HepG2 (cell line): Measurements from ENCODE around the gene EFNA2. TPM values are rescaled to one million over a fixed set of nuclear protein-coding genes. Genes with fewer than 3 reads are reported as not detected.

Source experiments
- ATAC-seq: fragments of 200-7000 bp; cut with Tn5 transposase; 3 replicates; pipeline ENCODE4 v1.9.1; 2020; ENCODE audit warnings: mild to moderate bottlenecking, moderate library complexity
- BruUV-seq: library from RNA; stranded (reverse); fragments of 400-500 nt; replicated peaks from 2 replicates; lab custom pipeline; 2021; lab: Mats Ljungman, UMichigan
- CTCF ChIA-PET: fragments of 300-600 bp; formaldehyde crosslinking; extraction: SDS; loops from one replicate; lab custom pipeline; 2021; ENCODE audit warnings: low total read pairs, inconsistent platforms, low intra/inter-chr PET ratio; lab: Yijun Ruan, JAX
- POLR2A ChIA-PET: fragments of 350-600 bp; sonication (Branson Sonifier 250); formaldehyde crosslinking; loops from one replicate; lab custom pipeline; 2020; ENCODE audit warnings: antibody characterized with exemption, inconsistent platforms; lab: Yijun Ruan, JAX
- DNase-seq: peaks from one replicate; pipeline ENCODE4 v3.0.0-alpha.2; 2015; ENCODE audit warnings: low spot score
- FAIRE-seq: peaks from 3 replicates; lab custom pipeline; 2011; peaks lifted over from hg19 to GRCh38; lab: Jason Lieb, UNC
- H2AFZ ChIP-seq: one replicate; pipeline ENCODE4 v1.6.1; 2011; ENCODE audit warnings: low read length, inconsistent platforms
- H3K27ac ChIP-seq: fragments of 300-600 bp; 3 replicates; pipeline ENCODE4 v1.8.0; 2011; ENCODE audit warnings: mixed run types, mild to moderate bottlenecking, mixed read lengths, low read length, inconsistent platforms; ENCODE audit not compliant: insufficient read depth; ENCODE audit errors: extremely low read length
- H3K27me3 ChIP-seq, 2 experiments: fragments of 200-600 bp in 1 of 2; 2 replicates in 1 of 2; 3 replicates in 1 of 2; pipeline versions ENCODE4 v1.6.0 to v1.8.0; 2011; ENCODE audit warnings: low read length in 2 of 2, mild to moderate bottlenecking in 2 of 2, moderate library complexity in 2 of 2, inconsistent platforms in 1 of 2; ENCODE audit not compliant: insufficient read depth in 2 of 2, control insufficient read depth in 1 of 2
- H3K36me3 ChIP-seq, 2 experiments: fragments of 200-600 bp in 1 of 2; replicated peaks in 1 of 2; 2 replicates in 1 of 2; 3 replicates in 1 of 2; pipeline versions ENCODE4 v1.5.1 to v1.8.0; 2011; ENCODE audit warnings: low read length in 2 of 2, inconsistent platforms in 1 of 2; ENCODE audit not compliant: insufficient read depth in 2 of 2, control insufficient read depth in 1 of 2
- H3K4me1 ChIP-seq: 2 replicates; pipeline ENCODE4 v1.5.1; 2012; ENCODE audit warnings: low read length, inconsistent platforms; ENCODE audit not compliant: insufficient read depth
- H3K4me2 ChIP-seq: 2 replicates; pipeline ENCODE4 v1.6.0; 2011; ENCODE audit warnings: low read depth, low read length, inconsistent platforms
- H3K4me3 ChIP-seq, 3 experiments: fragments of 200-600 bp in 1 of 3; sonication (generic), shearing (Covaris generic) in 1 of 3; replicated peaks in 1 of 3; 2 replicates each; pipeline ENCODE4 v1.5.1; 2011 to 2016; ENCODE audit warnings: low read length in 3 of 3, inconsistent platforms in 2 of 3, low read depth in 2 of 3, mild to moderate bottlenecking in 2 of 3, control low read depth in 1 of 3, mixed read lengths in 1 of 3; ENCODE audit not compliant: insufficient read depth in 1 of 3
- H3K79me2 ChIP-seq: one replicate; pipeline ENCODE4 v1.6.1; 2011; ENCODE audit warnings: low read length, inconsistent platforms; ENCODE audit not compliant: insufficient read depth
- H3K9ac ChIP-seq: 2 replicates; pipeline ENCODE4 v1.6.0; 2011; ENCODE audit warnings: mild to moderate bottlenecking, low read depth, low read length, inconsistent platforms; ENCODE audit not compliant: insufficient read depth
- H3K9me3 ChIP-seq: 2 replicates; pipeline ENCODE4 v1.5.1; 2012; ENCODE audit warnings: mild to moderate bottlenecking, low read length
- H4K20me1 ChIP-seq: 2 replicates; pipeline ENCODE4 v1.6.0; 2011; ENCODE audit warnings: inconsistent platforms, mild to moderate bottlenecking, low read length, moderate library complexity; ENCODE audit not compliant: insufficient read depth
- AGO1 ChIP-seq: fragments of 200-400 bp; formaldehyde crosslinking; IDR thresholded peaks from 2 replicates; pipeline ENCODE4 v1.6.1; 2017; ENCODE audit warnings: mild to moderate bottlenecking, low read depth, low read length, moderate library complexity; ENCODE audit not compliant: poor library complexity, severe bottlenecking
- PCBP1 ChIP-seq: fragments of 200-400 bp; formaldehyde crosslinking; IDR thresholded peaks from 2 replicates; pipeline ENCODE4 v1.6.1; 2017; ENCODE audit warnings: mild to moderate bottlenecking, low read depth, low read length, borderline replicate concordance
- ZXDC ChIP-seq: sonication (generic); formaldehyde crosslinking; IDR thresholded peaks from 2 replicates; pipeline ENCODE4 v1.5.0; 2020; ENCODE audit warnings: mild to moderate bottlenecking, missing genetic modification reagents
- WGBS: methylation state at CpG from one replicate; pipeline ENCODE4 v1.1.6; 2017; ENCODE audit warnings: low lambda C conversion rate; 5-methylcytosine and 5-hydroxymethylcytosine counted together
- in situ Hi-C: cut with HindIII; loops from 2 replicates; pipeline ENCODE4 v1.10.0; 2017; ENCODE audit warnings: low pct_unique_long_range_greater_than_20kb; ENCODE audit not compliant: extremely low pct_ligation_motif_present
- intact Hi-C: fragments of 100-400 bp; cut with micrococcal nuclease; formaldehyde crosslinking; loops from one replicate; pipeline ENCODE4 v1.10.0; 2022; ENCODE audit not compliant: unreplicated experiment
- polyA plus RNA-seq, 8 experiments: library from polyadenylated mRNA; depleted of rRNA in 3 of 8; stranded (reverse) in 7 of 8; unstranded in 1 of 8; fragments of >200 nt; fragmentation: Illumina TruSeq in 4 of 8; extraction: Trizol in 4 of 8; gene quantifications; 2 replicates each; pipeline versions ENCODE4 v1.2.1 to v1.2.3, GENCODE V29; 2011 to 2016; ENCODE audit warnings: low read depth in 4 of 8, missing spikeins in 1 of 8, mixed read lengths in 1 of 8; ENCODE audit not compliant: insufficient read depth in 1 of 8
- total RNA-seq, 5 experiments: library from RNA; depleted of rRNA; stranded (reverse); fragments of >200 nt; fragmentation: Illumina TruSeq; extraction: Trizol; gene quantifications; 2 replicates each; pipeline ENCODE4 v1.2.3, GENCODE V29; 2016; ENCODE audit warnings: low read depth in 1 of 5

Gene EFNA2
- total and polyA plus RNA-seq, 2 of the 13 experiments (the other 11 are each of a cell fraction or from before 2014, with no cell fraction given): 6.0 to 9.9 TPM

- no peaks in the 10 kb centered on the region for H3K9me3 ChIP-seq
- TF ChIP-seq PCBP1 (0 out of 2 replicates have a peak, but pooled peaks have one; percentile 3), ZXDC (CRISPR knock-in tag) (no peak), AGO1 (peak; percentile 26)
- TF ChIP-seq, all 625 proteins: peak for 2
- Histone ChIP-seq H2AFZ (no peak overlapping the region), H3K36me3 (peaks cover 18 to 38% of the 10 kb centered on the region in 2 experiments), H3K79me2 (peaks cover 21% of the 10 kb centered on the region), H4K20me1 (peaks cover 53% of the 10 kb centered on the region; the same call in 1 of the 2 replicates), H3K9ac (no peak overlapping the region), H3K27ac (peak overlapping the region; percentile 85), H3K27me3 (no peaks in the 10 kb centered on the region), H3K4me2 (peak overlapping the region; percentile 79; the same call in 1 of the 2 replicates), H3K4me1 (peaks cover 84% of the 10 kb centered on the region), H3K4me3 (no peak overlapping the region)
- no TSS peak for BruUV-seq
- POLR2A ChIA-PET: interaction anchor here (12.8 to 13.7 kb wide), 2 partner anchors 7 to 14 kb away, joined by 464 to 668 read pairs; partner anchors contain the start of genes ATP5F1D and CIRBP
- no peak for DNase-seq
- CTCF ChIA-PET: no interaction called here
- no peak for ATAC-seq
- 82% methylated on average over 23 of the region's 23 CpGs for WGBS
- intact Hi-C loops (no loop called here), in situ Hi-C loops (no loop called here)
- FAIRE-seq: no peak
Observed at GRCh38 chr19:1257475-1258162, 28.1 kb upstream of the EFNA2 start.
